SK-N-SH treated with all-trans-retinoic acid at 6 μM for 48 hours (cell line): ENCODE measurements around the gene MYLK.

ENCODE experiments used
- ATAC-seq: fragments of 200-7000 bp; cut with Tn5 transposase; 3 replicates; pipeline ENCODE4 v1.9.1; 2020; ENCODE audit warnings: mild to moderate bottlenecking, moderate library complexity
- ARNTL ChIP-seq: fragments of 450-650 bp; formaldehyde crosslinking; IDR thresholded peaks from 2 replicates; pipeline ENCODE4 v1.5.0; 2020; ENCODE audit warnings: low read depth, mild to moderate bottlenecking, moderate library complexity, borderline replicate concordance
- BACH2 ChIP-seq: fragments of 250-450 bp; sonication (Bioruptor Pico); IDR thresholded peaks from 2 replicates; pipeline ENCODE4 v1.9.0; 2021; ENCODE audit warnings: mild to moderate bottlenecking, borderline replicate concordance
- CREB5 ChIP-seq: fragments of 250-450 bp; sonication (Bioruptor Pico); IDR thresholded peaks from 2 replicates; pipeline ENCODE4 v1.5.1; 2020; ENCODE audit warnings: low read depth, mild to moderate bottlenecking, moderate library complexity
- CSDC2 ChIP-seq: fragments of 250-450 bp; sonication (Bioruptor Pico); IDR thresholded peaks from 2 replicates; pipeline ENCODE4 v1.5.0; 2020; ENCODE audit warnings: mild to moderate bottlenecking, moderate library complexity
- CSRNP3 ChIP-seq: fragments of 250-450 bp; sonication (Bioruptor Pico); IDR thresholded peaks from 2 replicates; pipeline ENCODE4 v1.5.1; 2021; ENCODE audit warnings: mild to moderate bottlenecking, moderate library complexity
- ESRRG ChIP-seq: fragments of 250-450 bp; sonication (Bioruptor Pico); IDR thresholded peaks from 2 replicates; pipeline ENCODE4 v1.6.1; 2021; ENCODE audit warnings: mild to moderate bottlenecking
- GLIS3 ChIP-seq: fragments of 250-450 bp; sonication (Bioruptor Pico); IDR thresholded peaks from 2 replicates; pipeline ENCODE4 v1.5.0; 2020; ENCODE audit warnings: mild to moderate bottlenecking, moderate library complexity
- ISL1 ChIP-seq: fragments of 250-450 bp; sonication (Bioruptor Pico); IDR thresholded peaks from 2 replicates; pipeline ENCODE4 v2.1.2; 2022; ENCODE audit warnings: mild to moderate bottlenecking, moderate library complexity
- OSR1 ChIP-seq: fragments of 250-450 bp; sonication (Bioruptor Pico); IDR thresholded peaks from 2 replicates; pipeline ENCODE4 v1.8.0; 2022; ENCODE audit warnings: moderate library complexity, mild to moderate bottlenecking, inconsistent platforms
- PPARA ChIP-seq: fragments of 250-450 bp; sonication (Bioruptor Pico); IDR thresholded peaks from 2 replicates; pipeline ENCODE4 v1.5.0; 2020; ENCODE audit warnings: mild to moderate bottlenecking, borderline replicate concordance
- RARB ChIP-seq: fragments of 250-450 bp; sonication (Bioruptor Pico); IDR thresholded peaks from 2 replicates; pipeline ENCODE4 v1.8.0; 2021; ENCODE audit warnings: mild to moderate bottlenecking, moderate library complexity
- SNAI2 ChIP-seq: fragments of 250-450 bp; sonication (Bioruptor Pico); IDR thresholded peaks from 2 replicates; pipeline ENCODE4 v1.5.0; 2020; ENCODE audit warnings: mild to moderate bottlenecking, moderate library complexity
- TCF4 ChIP-seq: fragments of 250-450 bp; sonication (Bioruptor Pico); IDR thresholded peaks from 2 replicates; pipeline ENCODE4 v1.8.0; 2021; ENCODE audit warnings: mild to moderate bottlenecking, moderate library complexity, borderline replicate concordance
- TOX ChIP-seq: fragments of 250-450 bp; sonication (Bioruptor Pico); IDR thresholded peaks from 2 replicates; pipeline ENCODE4 v1.8.0; 2021; ENCODE audit warnings: mild to moderate bottlenecking, moderate library complexity, borderline replicate concordance
- TSHZ2 ChIP-seq: fragments of 250-450 bp; sonication (Bioruptor Pico); IDR thresholded peaks from 2 replicates; pipeline ENCODE4 v1.5.0; 2020; ENCODE audit warnings: mild to moderate bottlenecking, moderate library complexity
- ZC3H10 ChIP-seq: fragments of 250-450 bp; sonication (Bioruptor Pico); IDR thresholded peaks from 2 replicates; pipeline ENCODE4 v1.5.1; 2021; ENCODE audit warnings: mild to moderate bottlenecking, moderate library complexity
- ZFP3 ChIP-seq: fragments of 250-450 bp; sonication (Bioruptor Pico); IDR thresholded peaks from 2 replicates; pipeline ENCODE4 v1.5.0; 2020; ENCODE audit warnings: mild to moderate bottlenecking, moderate library complexity
- ZFP30 ChIP-seq: fragments of 450-650 bp; formaldehyde crosslinking; IDR thresholded peaks from 2 replicates; pipeline ENCODE4 v1.5.0; 2022; ENCODE audit warnings: mild to moderate bottlenecking, moderate library complexity
- ZNF565 ChIP-seq: fragments of 450-650 bp; formaldehyde crosslinking; conservative IDR thresholded peaks from 2 replicates; pipeline ENCODE4 v1.5.0; 2020; ENCODE audit warnings: low read depth, mild to moderate bottlenecking, moderate library complexity
- ZNF70 ChIP-seq: fragments of 450-650 bp; formaldehyde crosslinking; IDR thresholded peaks from 2 replicates; pipeline ENCODE4 v1.5.0; 2020; ENCODE audit warnings: mild to moderate bottlenecking, moderate library complexity
- TF ChIP-seq, protein P1 (sequence below): fragments of 250-450 bp; sonication (Bioruptor Pico); IDR thresholded peaks from 2 replicates; pipeline ENCODE4 v1.8.0; 2021; ENCODE audit warnings: low read depth, mild to moderate bottlenecking, moderate library complexity, borderline replicate concordance

The MYLK gene

DNA sequence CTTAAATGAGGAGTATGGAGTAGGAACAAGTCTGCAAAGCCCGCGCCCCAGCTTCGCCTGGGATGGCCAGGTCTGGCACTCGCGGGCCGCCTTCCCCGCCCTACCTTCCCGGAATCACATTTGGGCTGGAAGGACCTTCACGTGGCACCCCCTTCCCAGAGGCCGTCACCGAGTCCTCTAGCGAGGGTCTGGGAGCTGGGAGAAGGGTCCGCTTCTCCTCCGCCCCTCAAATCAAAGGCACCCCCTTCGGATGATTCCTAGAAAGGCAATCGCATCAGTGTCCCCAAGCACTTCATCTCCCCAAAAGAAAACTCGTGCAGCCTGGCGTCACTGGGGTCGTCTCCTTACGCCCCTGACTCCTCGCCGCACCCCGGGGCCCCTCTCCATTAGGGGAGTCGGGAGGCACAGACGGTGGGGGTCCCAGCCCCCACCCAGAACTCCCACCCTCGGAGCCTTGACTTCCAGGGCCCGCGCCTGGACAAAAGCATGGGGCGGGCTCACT, 380 bp downstream of the MYLK start (continued):
- TF ChIP-seq TSHZ2 (CRISPR knock-in tag) (no peak), ZC3H10 (CRISPR knock-in tag) (no peak), RARB (no peak), ESRRG (no peak), TOX (CRISPR knock-in tag) (no peak)

- TF ChIP-seq SNAI2 (no peak), CSRNP3 (CRISPR knock-in tag) (no peak), RARB (no peak), GLIS3 (CRISPR knock-in tag) (no peak), ESRRG (no peak), BACH2 (no peak), TOX (CRISPR knock-in tag) (no peak), ZNF70 (CRISPR knock-in tag) (no peak), TCF4 (CRISPR knock-in tag) (no peak), ARNTL (CRISPR knock-in tag) (no peak), ZC3H10 (CRISPR knock-in tag) (no peak), ZFP3 (CRISPR knock-in tag) (no peak), OSR1 (CRISPR knock-in tag) (no peak), CREB5 (CRISPR knock-in tag) (no peak), ISL1 (CRISPR knock-in tag) (no peak), ZNF565 (CRISPR knock-in tag) (no peak), PPARA (CRISPR knock-in tag) (no peak)
- TF ChIP-seq, protein P1, sequence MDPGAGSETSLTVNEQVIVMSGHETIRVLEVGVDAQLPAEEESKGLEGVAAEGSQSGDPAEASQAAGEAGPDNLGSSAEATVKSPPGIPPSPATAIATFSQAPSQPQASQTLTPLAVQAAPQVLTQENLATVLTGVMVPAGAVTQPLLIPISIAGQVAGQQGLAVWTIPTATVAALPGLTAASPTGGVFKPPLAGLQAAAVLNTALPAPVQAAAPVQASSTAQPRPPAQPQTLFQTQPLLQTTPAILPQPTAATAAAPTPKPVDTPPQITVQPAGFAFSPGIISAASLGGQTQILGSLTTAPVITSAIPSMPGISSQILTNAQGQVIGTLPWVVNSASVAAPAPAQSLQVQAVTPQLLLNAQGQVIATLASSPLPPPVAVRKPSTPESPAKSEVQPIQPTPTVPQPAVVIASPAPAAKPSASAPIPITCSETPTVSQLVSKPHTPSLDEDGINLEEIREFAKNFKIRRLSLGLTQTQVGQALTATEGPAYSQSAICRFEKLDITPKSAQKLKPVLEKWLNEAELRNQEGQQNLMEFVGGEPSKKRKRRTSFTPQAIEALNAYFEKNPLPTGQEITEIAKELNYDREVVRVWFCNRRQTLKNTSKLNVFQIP (CRISPR knock-in tag), result no peak
- no peak for ATAC-seq
Measured at GRCh38 chr3:123883111-123883510, 1.0 kb downstream of the MYLK start.

DNA sequence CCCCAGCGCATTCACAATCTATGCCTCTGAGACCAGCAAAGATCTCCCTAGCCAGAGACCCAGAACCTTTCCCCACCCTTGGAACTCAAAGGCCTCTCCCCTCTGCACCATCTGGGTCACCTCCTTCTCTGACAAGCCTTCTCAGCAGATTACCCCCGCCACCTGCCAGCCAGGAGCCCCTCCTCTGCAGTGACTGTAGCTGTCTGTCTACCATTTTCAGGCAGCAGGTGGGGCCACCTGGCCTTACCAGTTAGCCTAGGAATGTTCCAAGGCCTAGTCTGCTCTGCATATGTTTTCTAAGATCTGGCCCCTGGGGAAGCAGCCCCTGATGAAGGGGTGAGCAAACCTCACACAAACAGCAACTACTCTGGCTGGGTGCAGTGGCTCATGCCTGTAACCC, 2.4 kb downstream of the MYLK start:
- no peak for ATAC-seq
- no peak for TF ChIP-seq RARB
- no peak for TF ChIP-seq ARNTL (CRISPR knock-in tag)
- no peak for TF ChIP-seq TOX (CRISPR knock-in tag)
- TF ChIP-seq ZFP3 (CRISPR knock-in tag), result no peak
- TF ChIP-seq TCF4 (CRISPR knock-in tag), result no peak
- TF ChIP-seq ISL1 (CRISPR knock-in tag), result no peak
- no peak for TF ChIP-seq TSHZ2 (CRISPR knock-in tag)
- TF ChIP-seq, protein P1 (CRISPR knock-in tag), result no peak
- TF ChIP-seq CSRNP3 (CRISPR knock-in tag), result no peak
- no peak for TF ChIP-seq CSDC2
- TF ChIP-seq ZC3H10 (CRISPR knock-in tag), result no peak
- no peak for TF ChIP-seq BACH2
- no peak for TF ChIP-seq ZFP30 (CRISPR knock-in tag)
- no peak for TF ChIP-seq ZNF565 (CRISPR knock-in tag)
- TF ChIP-seq CREB5 (CRISPR knock-in tag), result no peak
